Measurements from ENCODE around the gene SYVN1. TPM values are rescaled to one million over a fixed set of nuclear protein-coding genes. Genes with fewer than 3 reads are reported as not detected.
A peak's percentile ranks its signal among the peaks of the same experiment; 100 is the strongest.

The SYVN1 gene
- total and polyA plus RNA-seq, 12 donors = 9.7 to 124 (median 59.9) TPM

GRCh38 chr11:65095974-65096806 lies 38.1 kb downstream of the SYVN1 start, which contains the start of gene VPS51:
Gene VPS51, plus strand, starts transcription at chr11:65096214. Its CDS starts 37 bp downstream, at chr11:65096251.
- intact Hi-C loops (cut with DNase I) = no loop called here
- H3K27me3 ChIP-seq = no peaks in the 10 kb centered on the region
- peak within 1 kb of the TSS; percentile 81 to 95 (median 92) for H3K27ac ChIP-seq
- DNase-seq = peak; percentile 89 to 98 (median 96)
- WGBS, 4 donors = 1 to 3% (median 1%) methylated on average over 16 to 52 of the region's 52 CpGs
- TF ChIP-seq POLR2A (IDR thresholded peaks at IDR 0.05) = peak; percentile 65 to 93
- peak in 2 of 6 experiments; percentile 4 to 31 for TF ChIP-seq CTCF (IDR thresholded peaks at IDR 0.05)
- peaks cover 9 to 11% of the 10 kb centered on the region in 2 donors for H3K4me1 ChIP-seq (replicated peaks in 1 of 2)
- peaks cover 0 to 13% of the 10 kb centered on the region in 2 donors for H3K36me3 ChIP-seq (replicated peaks in 1 of 2)
- H3K9me3 ChIP-seq (replicated peaks in 1 of 3) = no peaks in the 10 kb centered on the region
- peak within 1 kb of the TSS; percentile 37 to 84 (median 71) for H3K4me3 ChIP-seq

GRCh38 chr11:65095427-65095826 lies 38.9 kb downstream of the SYVN1 start:
- H3K36me3 ChIP-seq (replicated peaks in 1 of 2) = peaks cover 0 to 13% of the 10 kb centered on the region in 2 donors
- peak overlapping the region in 3 of 5 donors; percentile 92 to 95 (median 94) for H3K27ac ChIP-seq
- DNase-seq = no peak
- H3K9me3 ChIP-seq (replicated peaks in 1 of 3) = no peaks in the 10 kb centered on the region
- no peaks in the 10 kb centered on the region for H3K27me3 ChIP-seq
- peaks cover 9 to 11% of the 10 kb centered on the region in 2 donors for H3K4me1 ChIP-seq (replicated peaks in 1 of 2)
- 73 to 81% (median 76%) methylated on average over 13 to 22 of the region's 22 CpGs for WGBS, 4 donors
- intact Hi-C loops (cut with DNase I) = no loop called here
- H3K4me3 ChIP-seq = no peak overlapping the region
- TF ChIP-seq POLR2A (IDR thresholded peaks at IDR 0.05) = no peak
- TF ChIP-seq CTCF (IDR thresholded peaks at IDR 0.05) = no peak

- Histone ChIP-seq H3K4me3 (no peak overlapping the region), H3K4me1 (replicated peaks in 1 of 2) (peaks cover 0 to 2% of the 10 kb centered on the region in 2 donors), H3K27ac (no peak overlapping the region), H3K27me3 (no peaks in the 10 kb centered on the region), H3K9me3 (replicated peaks in 1 of 3) (no peaks in the 10 kb centered on the region), H3K36me3 (replicated peaks in 1 of 2) (peaks cover 0 to 41% of the 10 kb centered on the region in 2 donors)
- TF ChIP-seq POLR2A (IDR thresholded peaks at IDR 0.05) (no peak), CTCF (IDR thresholded peaks at IDR 0.05) (no peak)
- intact Hi-C loops (cut with DNase I) = no loop called here
- no peak for DNase-seq
- WGBS, 4 donors = 90 to 98% (median 92%) methylated on average over 4 of the region's 4 CpGs
Observed at GRCh38 chr11:65090628-65091027, 43.7 kb downstream of the SYVN1 start.

GRCh38 chr11:65089621-65090020 lies 44.7 kb downstream of the SYVN1 start:
- DNase-seq = no peak
- intact Hi-C loops (cut with DNase I) = no loop called here
- Histone ChIP-seq H3K36me3 (replicated peaks in 1 of 2) (peaks cover 0 to 46% of the 10 kb centered on the region in 2 donors), H3K27me3 (no peaks in the 10 kb centered on the region), H3K9me3 (replicated peaks in 1 of 3) (no peaks in the 10 kb centered on the region), H3K4me3 (no peak overlapping the region), H3K27ac (no peak overlapping the region), H3K4me1 (replicated peaks in 1 of 2) (peaks cover 9 to 11% of the 10 kb centered on the region in 2 donors)
- TF ChIP-seq CTCF (IDR thresholded peaks at IDR 0.05) (no peak), POLR2A (IDR thresholded peaks at IDR 0.05) (no peak)
- 91 to 97% (median 93%) methylated on average over 4 of the region's 4 CpGs for WGBS, 4 donors
